HG02763 (cell line): ENCODE results near the gene SIGLEC9.
"Not testable (repeated sequence)": the region's sequence is repeated elsewhere in the genome, so short reads cannot be mapped to it uniquely, and the experiment has no call there.

ENCODE experiments used
- ATAC-seq: cut with Tn5 transposase; IDR thresholded peaks from one replicate; pipeline ENCODE4 v1.9.1; 2021; ENCODE audit warnings: mild to moderate bottlenecking, moderate library complexity; ENCODE audit not compliant: unreplicated experiment

Gene SIGLEC9

GRCh38 chr19:51142809-51143475 lies 18.2 kb downstream of the SIGLEC9 start:
- not testable (repeated sequence) for ATAC-seq

- no peak for ATAC-seq
Observed at GRCh38 chr19:51143486-51143885, 18.8 kb downstream of the SIGLEC9 start.

GRCh38 chr19:51144482-51145045 lies 19.9 kb downstream of the SIGLEC9 start:
- ATAC-seq: no peak

- no peak for ATAC-seq
Observed at GRCh38 chr19:51145916-51146493, 21.3 kb downstream of the SIGLEC9 start.

- no peak for ATAC-seq
Observed at GRCh38 chr19:51146751-51147150, 22.0 kb downstream of the SIGLEC9 start.

GRCh38 chr19:51147663-51148062 lies 23.0 kb downstream of the SIGLEC9 start:
- ATAC-seq: no peak

GRCh38 chr19:51148580-51148979 lies 23.9 kb downstream of the SIGLEC9 start:
- no peak for ATAC-seq

GRCh38 chr19:51150627-51151026 lies 25.9 kb downstream of the SIGLEC9 start:
- no peak for ATAC-seq

- ATAC-seq: no peak
Observed at GRCh38 chr19:51156710-51157109, 32.0 kb downstream of the SIGLEC9 start.

GRCh38 chr19:51157265-51157664 lies 32.6 kb downstream of the SIGLEC9 start:
- no peak for ATAC-seq

- ATAC-seq: no peak
Observed at GRCh38 chr19:51158474-51159129, 33.9 kb downstream of the SIGLEC9 start.

GRCh38 chr19:51159656-51160055 lies 35.0 kb downstream of the SIGLEC9 start:
- ATAC-seq: no peak

- ATAC-seq: no peak
Observed at GRCh38 chr19:51161266-51161665, 36.6 kb downstream of the SIGLEC9 start.

GRCh38 chr19:51161867-51162496 lies 37.3 kb downstream of the SIGLEC9 start:
- ATAC-seq: no peak

- ATAC-seq: no peak
Observed at GRCh38 chr19:51163257-51163656, 38.6 kb downstream of the SIGLEC9 start.

GRCh38 chr19:51164215-51164614 lies 39.5 kb downstream of the SIGLEC9 start:
- ATAC-seq: no peak

- ATAC-seq: no peak
Observed at GRCh38 chr19:51166846-51167490, 42.3 kb downstream of the SIGLEC9 start.

GRCh38 chr19:51168564-51169282 lies 44.0 kb downstream of the SIGLEC9 start:
- no peak for ATAC-seq

- ATAC-seq: not testable (repeated sequence)
Observed at GRCh38 chr19:51169283-51169918, 44.7 kb downstream of the SIGLEC9 start.

- no peak for ATAC-seq
Observed at GRCh38 chr19:51172223-51172622, 47.5 kb downstream of the SIGLEC9 start.
